ENCODE measurements around the gene CHSY1. TPM values are rescaled to one million over a fixed set of nuclear protein-coding genes. Genes with fewer than 3 reads are reported as not detected.

CHSY1 gene
- total and polyA plus RNA-seq, 11 donors = 5.6 to 41.3 (median 11.1) TPM

DNA sequence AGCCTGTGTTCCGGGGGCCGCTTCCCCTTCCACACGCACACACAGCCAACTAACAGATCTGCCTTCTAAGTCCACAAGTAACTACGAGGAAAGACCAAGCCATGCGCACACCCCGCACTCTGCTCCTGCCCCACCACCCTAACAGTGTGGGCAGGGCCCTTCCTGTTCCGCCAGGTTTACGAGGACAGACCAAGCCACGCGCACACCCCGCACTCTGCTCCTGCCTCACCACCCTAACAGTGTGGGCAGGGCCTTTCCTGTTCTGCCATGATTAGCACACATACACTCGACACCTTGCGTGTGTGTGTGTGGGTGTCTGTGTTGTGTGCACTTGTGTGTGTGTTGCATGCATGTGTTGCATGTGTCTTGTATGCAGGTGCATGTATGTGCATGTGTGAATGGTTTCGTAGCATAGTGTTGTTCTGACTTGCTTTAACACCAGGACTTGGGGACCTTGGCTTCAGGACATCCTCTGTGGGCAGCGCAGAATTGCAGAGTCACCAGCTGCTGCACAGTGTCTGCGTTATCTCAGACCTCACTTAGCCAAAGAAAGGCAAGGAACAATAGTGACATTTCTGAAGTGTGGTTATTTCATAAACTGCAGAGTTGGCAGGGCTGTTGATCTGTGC, 114.4 kb downstream of the CHSY1 start:
- Histone ChIP-seq H3K4me3 (no peak overlapping the region), H3K27ac (peak overlapping the region in 1 of 12 donors; percentile 7), H3K9me3 (peaks cover 0 to 7% (median 0%) of the 10 kb centered on the region in 12 donors), H3K4me1 (peaks cover 0 to 39% (median 5%) of the 10 kb centered on the region in 12 donors), H3K27me3 (peaks cover 0 to 4% (median 0%) of the 10 kb centered on the region in 9 donors), H3K36me3 (no peaks in the 10 kb centered on the region)
- TF ChIP-seq POLR2A (IDR thresholded peaks at IDR 0.05) (no peak), CTCF (IDR thresholded peaks at IDR 0.05) (no peak)
- intact Hi-C loops (cut with DNase I) = no loop called here
- DNase-seq = no peak
- ATAC-seq = peak; percentile 61 to 79 (median 74)
- WGBS, 4 donors = 75 to 80% (median 80%) methylated on average over 16 of the region's 16 CpGs

- no peaks in the 10 kb centered on the region for H3K36me3 ChIP-seq
- intact Hi-C loops (cut with DNase I) = no loop called here
- H3K4me1 ChIP-seq = peaks cover 0 to 39% (median 5%) of the 10 kb centered on the region in 12 donors
- H3K4me3 ChIP-seq = no peak overlapping the region
- TF ChIP-seq POLR2A (IDR thresholded peaks at IDR 0.05) = no peak
- no peak for TF ChIP-seq CTCF (IDR thresholded peaks at IDR 0.05)
- H3K9me3 ChIP-seq = peaks cover 0 to 7% (median 0%) of the 10 kb centered on the region in 12 donors
- peaks cover 0 to 5% (median 0%) of the 10 kb centered on the region in 9 donors for H3K27me3 ChIP-seq
- 88 to 89% (median 89%) methylated on average over 14 of the region's 14 CpGs for WGBS, 4 donors
- ATAC-seq (no peak), DNase-seq (no peak)
- H3K27ac ChIP-seq = no peak overlapping the region
Measured at GRCh38 chr15:101136381-101137268, 115.2 kb downstream of the CHSY1 start.

DNA sequence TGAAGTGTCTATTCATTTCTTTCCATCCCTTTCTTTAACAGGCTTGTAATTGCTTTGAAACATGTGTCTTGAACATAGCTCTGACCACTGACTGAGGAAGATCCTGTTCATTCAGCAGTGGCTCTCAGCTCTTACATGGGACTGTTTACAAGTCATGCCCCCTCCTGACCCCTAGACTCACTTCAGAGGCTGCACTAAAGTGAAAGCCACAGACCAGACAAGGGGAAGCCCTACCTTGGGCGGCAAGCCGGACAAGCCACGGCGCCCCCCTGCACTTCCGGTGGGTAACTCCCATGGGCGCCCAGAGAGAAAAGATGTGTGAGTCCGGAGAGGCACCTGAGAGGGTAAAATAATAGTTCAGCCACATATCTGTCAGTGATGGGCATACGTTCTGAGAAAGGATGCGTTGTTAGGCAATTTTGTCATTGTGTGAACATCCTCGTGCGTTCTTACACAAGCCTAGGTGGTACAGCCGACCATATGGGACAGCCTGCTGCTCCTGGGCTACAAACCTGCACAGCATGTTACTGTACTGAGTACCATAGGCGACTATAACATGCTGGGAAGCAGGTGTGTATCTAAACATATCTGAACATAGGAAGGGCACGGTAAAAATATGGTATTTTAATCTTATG, 116.2 kb downstream of the CHSY1 start:
- ATAC-seq (no peak), DNase-seq (no peak)
- peaks cover 0 to 5% (median 0%) of the 10 kb centered on the region in 9 donors for H3K27me3 ChIP-seq
- H3K9me3 ChIP-seq = peaks cover 0 to 7% (median 0%) of the 10 kb centered on the region in 12 donors
- TF ChIP-seq POLR2A (IDR thresholded peaks at IDR 0.05) (no peak), CTCF (IDR thresholded peaks at IDR 0.05) (no peak)
- H3K4me1 ChIP-seq = peaks cover 0 to 39% (median 5%) of the 10 kb centered on the region in 12 donors
- no peak overlapping the region for H3K4me3 ChIP-seq
- intact Hi-C loops (cut with DNase I) = no loop called here
- H3K36me3 ChIP-seq = no peaks in the 10 kb centered on the region
- H3K27ac ChIP-seq = no peak overlapping the region
- 86 to 93% (median 88%) methylated on average over 14 of the region's 14 CpGs for WGBS, 4 donors

- Histone ChIP-seq H3K27ac (no peak overlapping the region), H3K9me3 (peaks cover 0 to 7% (median 0%) of the 10 kb centered on the region in 12 donors), H3K27me3 (peaks cover 0 to 5% (median 0%) of the 10 kb centered on the region in 9 donors), H3K4me3 (no peak overlapping the region), H3K4me1 (peaks cover 0 to 35% (median 5%) of the 10 kb centered on the region in 12 donors), H3K36me3 (no peaks in the 10 kb centered on the region)
- no peak for DNase-seq
- TF ChIP-seq CTCF (IDR thresholded peaks at IDR 0.05) (no peak), POLR2A (IDR thresholded peaks at IDR 0.05) (no peak)
- no peak for ATAC-seq
- 97 to 100% (median 98%) methylated on average over 5 of the region's 5 CpGs for WGBS, 4 donors
- intact Hi-C loops (cut with DNase I) = no loop called here
Measured at GRCh38 chr15:101134780-101135179, 117.1 kb downstream of the CHSY1 start.

Data from heart left ventricle (tissue), 16 donors.